ENCODE results near the gene SHPK.

The SHPK gene

DNA sequence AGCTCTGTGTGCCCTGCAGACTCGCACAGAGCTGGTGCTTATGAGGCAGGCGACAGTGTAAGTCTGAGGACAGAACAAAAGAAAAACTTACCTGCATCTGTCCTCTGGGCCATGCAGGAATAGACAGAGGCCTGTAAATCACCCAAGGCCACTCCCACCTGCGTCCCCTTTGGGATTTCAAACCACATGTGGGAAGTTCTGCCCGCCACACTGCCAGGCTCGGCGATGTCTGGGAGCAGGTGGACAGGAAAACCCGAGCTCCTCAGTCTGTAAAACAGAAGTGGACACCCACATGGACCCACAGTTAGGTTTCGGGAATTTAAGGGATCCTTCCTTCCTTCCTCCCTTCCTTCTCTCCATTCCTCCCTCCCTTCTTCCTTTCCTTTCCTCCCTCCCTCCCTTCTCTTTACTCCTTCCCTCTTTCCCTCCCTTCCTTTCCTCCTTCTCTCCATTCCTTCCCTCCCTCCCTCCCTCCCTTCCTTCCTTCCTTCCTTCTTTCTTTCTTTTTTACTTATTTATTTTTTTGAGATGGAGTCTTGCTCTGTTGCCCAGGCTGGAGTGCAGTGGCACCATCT is 14.8 kb downstream of the SHPK start:
- H3K27ac ChIP-seq, result no peak overlapping the region
- no peak overlapping the region for H3K4me3 ChIP-seq (ENCODE audit: low read depth, low read length)
- peaks cover 76% of the 10 kb centered on the region for H3K36me3 ChIP-seq
- no peak for DNase-seq
- no peaks in the 10 kb centered on the region for H3K9me3 ChIP-seq (ENCODE audit: severe bottlenecking)
- H3K27me3 ChIP-seq (ENCODE audit: insufficient read depth, low read depth, severe bottlenecking), result no peaks in the 10 kb centered on the region
- TF ChIP-seq, protein P1, sequence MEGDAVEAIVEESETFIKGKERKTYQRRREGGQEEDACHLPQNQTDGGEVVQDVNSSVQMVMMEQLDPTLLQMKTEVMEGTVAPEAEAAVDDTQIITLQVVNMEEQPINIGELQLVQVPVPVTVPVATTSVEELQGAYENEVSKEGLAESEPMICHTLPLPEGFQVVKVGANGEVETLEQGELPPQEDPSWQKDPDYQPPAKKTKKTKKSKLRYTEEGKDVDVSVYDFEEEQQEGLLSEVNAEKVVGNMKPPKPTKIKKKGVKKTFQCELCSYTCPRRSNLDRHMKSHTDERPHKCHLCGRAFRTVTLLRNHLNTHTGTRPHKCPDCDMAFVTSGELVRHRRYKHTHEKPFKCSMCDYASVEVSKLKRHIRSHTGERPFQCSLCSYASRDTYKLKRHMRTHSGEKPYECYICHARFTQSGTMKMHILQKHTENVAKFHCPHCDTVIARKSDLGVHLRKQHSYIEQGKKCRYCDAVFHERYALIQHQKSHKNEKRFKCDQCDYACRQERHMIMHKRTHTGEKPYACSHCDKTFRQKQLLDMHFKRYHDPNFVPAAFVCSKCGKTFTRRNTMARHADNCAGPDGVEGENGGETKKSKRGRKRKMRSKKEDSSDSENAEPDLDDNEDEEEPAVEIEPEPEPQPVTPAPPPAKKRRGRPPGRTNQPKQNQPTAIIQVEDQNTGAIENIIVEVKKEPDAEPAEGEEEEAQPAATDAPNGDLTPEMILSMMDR (IDR thresholded peaks at IDR 0.05; ENCODE audit: low read depth, low read length), result no peak

DNA sequence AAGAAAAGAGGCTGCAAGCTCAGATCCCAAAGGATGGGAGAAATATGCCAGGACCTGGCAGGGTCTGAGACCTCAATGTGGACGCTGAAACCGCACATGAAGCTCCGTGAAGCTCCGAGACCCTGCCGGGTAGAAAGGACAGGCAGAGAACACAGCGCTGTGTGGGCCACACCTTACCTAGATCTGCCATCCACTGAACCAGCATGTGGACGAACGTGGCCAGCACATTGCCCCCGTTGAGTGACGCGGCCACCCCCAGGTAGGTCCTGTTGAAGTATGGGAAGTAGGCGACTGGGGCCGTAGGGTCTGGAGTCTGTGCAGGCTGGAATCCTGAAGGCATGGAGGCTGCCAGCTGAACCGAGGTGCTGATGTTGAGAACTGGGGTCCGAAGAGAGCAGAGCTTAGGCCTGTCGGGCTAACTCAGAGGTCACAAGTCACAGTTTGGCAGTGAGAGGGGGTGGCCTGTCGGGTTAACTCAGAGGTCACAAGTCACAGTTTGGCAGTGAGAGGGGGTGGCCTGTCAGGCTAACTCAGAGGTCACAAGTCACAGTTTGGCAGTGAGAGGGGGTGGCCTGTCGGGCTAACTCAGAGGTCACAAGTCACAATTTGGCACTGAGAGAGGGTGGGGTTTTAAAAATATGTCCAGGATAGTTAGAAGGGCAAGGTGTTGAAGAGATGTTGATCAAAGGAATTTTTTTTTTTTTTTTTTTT is 20.7 kb downstream of the SHPK start:
- TF ChIP-seq, protein P1 (IDR thresholded peaks at IDR 0.05; ENCODE audit: low read depth, low read length), result no peak
- peaks cover 69% of the 10 kb centered on the region for H3K36me3 ChIP-seq
- no peak overlapping the region for H3K4me3 ChIP-seq (ENCODE audit: low read depth, low read length)

DNA sequence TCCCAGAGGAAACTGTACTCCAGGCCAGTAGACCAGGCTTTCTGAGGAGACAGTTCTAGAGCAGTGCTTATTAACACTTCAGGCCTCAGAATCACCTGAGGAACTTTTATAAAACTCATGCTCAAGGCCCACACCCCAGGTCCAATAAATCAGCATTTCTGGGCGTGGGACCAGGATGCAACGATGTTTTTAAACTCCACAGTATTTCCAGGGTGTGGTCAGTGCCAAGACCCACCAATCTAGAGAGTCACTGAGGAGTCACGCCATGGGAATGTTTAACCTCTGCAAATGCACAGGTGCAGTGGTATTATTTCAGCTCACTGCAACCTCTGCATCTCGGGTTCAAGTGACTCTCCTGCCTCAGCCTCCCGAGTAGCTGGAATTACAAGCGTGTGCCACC is 22.9 kb downstream of the SHPK start:
- TF ChIP-seq, protein P1 (IDR thresholded peaks at IDR 0.05; ENCODE audit: low read depth, low read length), result no peak
- H3K27me3 ChIP-seq (ENCODE audit: insufficient read depth, low read depth, severe bottlenecking), result no peaks in the 10 kb centered on the region
- no peak for DNase-seq
- H3K4me3 ChIP-seq (ENCODE audit: low read depth, low read length), result no peak overlapping the region
- H3K36me3 ChIP-seq, result peaks cover 74% of the 10 kb centered on the region
- H3K27ac ChIP-seq, result no peak overlapping the region
- no peaks in the 10 kb centered on the region for H3K9me3 ChIP-seq (ENCODE audit: severe bottlenecking)

More for the DNA sequence above, 20.7 kb downstream of the SHPK start:
- Histone ChIP-seq H3K27me3 (ENCODE audit: insufficient read depth, low read depth, severe bottlenecking) (no peaks in the 10 kb centered on the region), H3K9me3 (ENCODE audit: severe bottlenecking) (no peaks in the 10 kb centered on the region), H3K27ac (no peak overlapping the region)
- DNase-seq, result no peak

DNA sequence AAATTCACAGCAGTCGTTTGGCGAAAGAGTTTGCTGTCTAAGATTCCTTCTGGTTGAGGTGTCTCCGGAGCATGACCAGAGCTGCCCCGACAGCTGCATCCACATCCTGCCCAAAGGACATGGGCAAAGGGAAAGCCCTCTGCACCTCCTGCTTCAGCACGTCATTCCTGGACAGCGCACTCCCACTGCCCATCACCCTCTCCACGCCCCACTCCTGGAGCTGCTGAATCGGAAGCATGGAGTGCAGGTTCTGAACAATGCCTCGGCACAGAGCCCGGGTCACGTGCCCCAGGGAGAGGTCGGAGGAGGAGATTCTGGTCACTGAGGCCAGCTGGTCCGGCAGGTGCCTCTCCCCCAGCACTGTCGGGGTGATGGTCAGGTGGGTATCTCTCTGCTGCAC is 25.5 kb downstream of the SHPK start:
- TF ChIP-seq, protein P1 (IDR thresholded peaks at IDR 0.05; ENCODE audit: low read depth, low read length), result no peak
- peaks cover 66% of the 10 kb centered on the region for H3K36me3 ChIP-seq
- no peak overlapping the region for H3K4me3 ChIP-seq (ENCODE audit: low read depth, low read length)
- H3K9me3 ChIP-seq (ENCODE audit: severe bottlenecking), result no peaks in the 10 kb centered on the region
- DNase-seq, result no peak
- no peak overlapping the region for H3K27ac ChIP-seq
- H3K27me3 ChIP-seq (ENCODE audit: insufficient read depth, low read depth, severe bottlenecking), result no peaks in the 10 kb centered on the region

DNA sequence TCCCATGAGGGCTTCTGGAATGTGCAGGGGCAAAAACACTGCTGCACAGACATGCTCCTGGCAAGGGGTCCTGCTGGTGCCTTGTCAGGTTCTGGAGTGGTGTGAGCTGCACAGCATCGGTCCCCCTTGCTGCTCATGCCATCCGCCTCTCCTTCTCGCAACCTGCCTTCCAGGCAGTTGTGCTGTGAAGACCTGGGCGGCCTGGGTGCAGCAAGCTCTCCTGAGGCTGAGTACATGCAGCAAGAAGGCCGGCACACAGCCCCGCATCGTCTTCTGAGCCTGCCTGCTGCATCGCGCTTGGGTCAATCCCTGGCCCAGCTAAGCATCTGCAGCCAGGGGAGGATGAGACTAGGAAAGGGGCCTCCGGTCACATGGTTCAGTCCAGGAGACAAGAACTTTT is 26.4 kb downstream of the SHPK start:
- no peak overlapping the region for H3K4me3 ChIP-seq (ENCODE audit: low read depth, low read length)
- TF ChIP-seq, protein P1 (IDR thresholded peaks at IDR 0.05; ENCODE audit: low read depth, low read length), result no peak
- peaks cover 59% of the 10 kb centered on the region for H3K36me3 ChIP-seq
- H3K27me3 ChIP-seq (ENCODE audit: insufficient read depth, low read depth, severe bottlenecking), result no peaks in the 10 kb centered on the region
- no peak for DNase-seq
- no peaks in the 10 kb centered on the region for H3K9me3 ChIP-seq (ENCODE audit: severe bottlenecking)
- H3K27ac ChIP-seq, result no peak overlapping the region

Data from WERI-Rb-1 (cell line).